ENCODE measurements around the gene OLFM1.

Gene OLFM1

DNA sequence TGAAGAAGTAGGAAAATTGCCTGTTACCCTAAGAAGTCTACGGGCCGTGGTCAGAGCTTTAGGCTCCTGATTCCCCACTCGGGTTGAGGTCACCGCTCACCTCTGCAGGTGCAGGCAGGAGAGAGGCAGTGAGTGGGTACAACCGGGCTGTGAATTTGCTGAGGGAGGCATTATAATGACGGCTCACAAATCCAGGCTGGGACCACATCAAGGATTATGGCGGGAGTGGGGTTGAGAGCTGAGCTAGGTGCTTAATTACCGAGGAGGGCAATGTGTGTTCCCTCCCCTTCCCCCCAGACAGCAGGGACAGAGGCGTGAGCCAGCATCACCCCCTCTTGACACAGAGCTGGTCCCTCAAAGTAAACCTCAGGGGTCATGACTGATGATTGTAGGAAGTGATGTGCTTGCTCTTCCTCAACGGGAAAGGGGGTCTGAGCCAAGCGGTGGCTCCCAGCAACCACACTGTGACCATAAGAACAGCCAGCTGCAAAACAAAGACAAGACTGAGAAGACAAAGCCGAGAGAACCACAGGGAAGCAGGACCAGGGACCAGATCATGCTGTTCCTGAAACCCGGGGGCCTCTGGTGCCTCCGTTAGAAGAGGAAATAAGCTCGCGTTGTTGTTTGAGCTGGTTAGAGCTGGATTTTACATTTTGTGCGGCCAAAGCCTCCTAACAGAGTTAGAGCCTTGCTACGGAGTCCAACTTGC is 77.7 kb downstream of the OLFM1 start:
- H3K27ac ChIP-seq (ENCODE audit: low read length): no peak overlapping the region
- H3K4me3 ChIP-seq (ENCODE audit: low read depth in 1 of 2, low read length in 2 of 2): no peak overlapping the region
- no peaks in the 10 kb centered on the region for H4K20me1 ChIP-seq (ENCODE audit: insufficient read depth, low read length)
- ATAC-seq (ENCODE audit: insufficient read depth, low read depth) (no peak), DNase-seq (no peak)
- H3K9me3 ChIP-seq (ENCODE audit: insufficient read depth, low read length, severe bottlenecking): no peaks in the 10 kb centered on the region
- H3K4me2 ChIP-seq (ENCODE audit: insufficient read depth, low read length): no peak overlapping the region
- no peaks in the 10 kb centered on the region for H3K4me1 ChIP-seq (ENCODE audit: insufficient read depth, low read length)
- H2AFZ ChIP-seq (ENCODE audit: low read depth, low read length): no peak overlapping the region
- H3K27me3 ChIP-seq (ENCODE audit: insufficient read depth, low read length, poor library complexity): no peaks in the 10 kb centered on the region
- H3K36me3 ChIP-seq (ENCODE audit: insufficient read depth, low read length): no peaks in the 10 kb centered on the region
- no peaks in the 10 kb centered on the region for H3K79me2 ChIP-seq (ENCODE audit: insufficient read depth, low read length)
- TF ChIP-seq EZH2 (IDR thresholded peaks at IDR 0.05; ENCODE audit: borderline replicate concordance, low read depth, low read length, severe bottlenecking): no peak
- TF ChIP-seq, protein P1, sequence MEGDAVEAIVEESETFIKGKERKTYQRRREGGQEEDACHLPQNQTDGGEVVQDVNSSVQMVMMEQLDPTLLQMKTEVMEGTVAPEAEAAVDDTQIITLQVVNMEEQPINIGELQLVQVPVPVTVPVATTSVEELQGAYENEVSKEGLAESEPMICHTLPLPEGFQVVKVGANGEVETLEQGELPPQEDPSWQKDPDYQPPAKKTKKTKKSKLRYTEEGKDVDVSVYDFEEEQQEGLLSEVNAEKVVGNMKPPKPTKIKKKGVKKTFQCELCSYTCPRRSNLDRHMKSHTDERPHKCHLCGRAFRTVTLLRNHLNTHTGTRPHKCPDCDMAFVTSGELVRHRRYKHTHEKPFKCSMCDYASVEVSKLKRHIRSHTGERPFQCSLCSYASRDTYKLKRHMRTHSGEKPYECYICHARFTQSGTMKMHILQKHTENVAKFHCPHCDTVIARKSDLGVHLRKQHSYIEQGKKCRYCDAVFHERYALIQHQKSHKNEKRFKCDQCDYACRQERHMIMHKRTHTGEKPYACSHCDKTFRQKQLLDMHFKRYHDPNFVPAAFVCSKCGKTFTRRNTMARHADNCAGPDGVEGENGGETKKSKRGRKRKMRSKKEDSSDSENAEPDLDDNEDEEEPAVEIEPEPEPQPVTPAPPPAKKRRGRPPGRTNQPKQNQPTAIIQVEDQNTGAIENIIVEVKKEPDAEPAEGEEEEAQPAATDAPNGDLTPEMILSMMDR (IDR thresholded peaks at IDR 0.05; ENCODE audit: borderline replicate concordance, extremely low read depth, low read length, poor library complexity, severe bottlenecking): no peak
- H3K9ac ChIP-seq (ENCODE audit: low read depth, low read length): no peak overlapping the region

DNA sequence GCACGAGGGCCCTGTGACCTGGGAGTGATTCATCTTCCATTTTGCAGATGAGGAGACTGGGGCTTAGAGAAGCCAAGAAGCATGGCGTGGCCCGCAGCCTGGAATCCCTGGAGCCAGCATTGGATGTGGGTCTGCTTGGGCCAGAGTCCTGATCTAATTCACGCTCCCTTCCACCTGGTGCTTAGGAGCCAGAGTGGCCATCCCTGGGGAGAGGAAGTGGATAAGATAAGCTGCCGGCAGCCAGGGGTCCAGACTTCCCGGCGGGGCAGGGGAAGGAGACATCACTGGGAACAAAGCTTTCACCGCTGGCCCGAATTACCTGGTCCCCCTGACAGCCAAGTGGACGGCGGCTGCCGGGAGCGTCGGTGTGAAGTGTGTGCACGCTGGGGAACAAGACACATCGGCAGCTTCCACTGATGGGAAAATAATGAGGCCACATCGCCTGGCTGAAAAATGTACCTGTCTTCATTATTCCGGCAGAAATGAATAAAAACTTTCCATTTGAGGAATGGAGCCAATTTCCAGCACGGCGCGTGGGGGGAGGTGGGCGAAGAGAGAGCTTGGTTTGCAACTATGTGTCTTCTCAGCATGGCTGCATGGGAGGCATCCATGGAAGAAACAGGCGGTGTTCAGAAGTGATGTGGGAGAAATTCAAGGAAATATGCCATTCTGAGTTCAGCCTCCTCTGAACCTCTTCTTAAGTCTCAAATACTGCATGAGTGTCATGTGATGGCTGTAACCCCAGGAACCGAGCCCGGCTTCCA is 78.5 kb downstream of the OLFM1 start:
- Histone ChIP-seq H3K4me1 (ENCODE audit: insufficient read depth, low read length) (no peaks in the 10 kb centered on the region), H3K4me3 (ENCODE audit: low read depth in 1 of 2, low read length in 2 of 2) (no peak overlapping the region), H4K20me1 (ENCODE audit: insufficient read depth, low read length) (no peaks in the 10 kb centered on the region), H2AFZ (ENCODE audit: low read depth, low read length) (no peak overlapping the region), H3K9me3 (ENCODE audit: insufficient read depth, low read length, severe bottlenecking) (no peaks in the 10 kb centered on the region), H3K36me3 (ENCODE audit: insufficient read depth, low read length) (no peaks in the 10 kb centered on the region), H3K27ac (ENCODE audit: low read length) (no peak overlapping the region), H3K27me3 (ENCODE audit: insufficient read depth, low read length, poor library complexity) (no peaks in the 10 kb centered on the region), H3K4me2 (ENCODE audit: insufficient read depth, low read length) (no peak overlapping the region), H3K79me2 (ENCODE audit: insufficient read depth, low read length) (no peaks in the 10 kb centered on the region), H3K9ac (ENCODE audit: low read depth, low read length) (no peak overlapping the region)
- no peak for DNase-seq
- no peak for TF ChIP-seq EZH2 (IDR thresholded peaks at IDR 0.05; ENCODE audit: borderline replicate concordance, low read depth, low read length, severe bottlenecking)
- TF ChIP-seq, protein P1 (IDR thresholded peaks at IDR 0.05; ENCODE audit: borderline replicate concordance, extremely low read depth, low read length, poor library complexity, severe bottlenecking): no peak
- ATAC-seq (ENCODE audit: insufficient read depth, low read depth): no peak

DNA sequence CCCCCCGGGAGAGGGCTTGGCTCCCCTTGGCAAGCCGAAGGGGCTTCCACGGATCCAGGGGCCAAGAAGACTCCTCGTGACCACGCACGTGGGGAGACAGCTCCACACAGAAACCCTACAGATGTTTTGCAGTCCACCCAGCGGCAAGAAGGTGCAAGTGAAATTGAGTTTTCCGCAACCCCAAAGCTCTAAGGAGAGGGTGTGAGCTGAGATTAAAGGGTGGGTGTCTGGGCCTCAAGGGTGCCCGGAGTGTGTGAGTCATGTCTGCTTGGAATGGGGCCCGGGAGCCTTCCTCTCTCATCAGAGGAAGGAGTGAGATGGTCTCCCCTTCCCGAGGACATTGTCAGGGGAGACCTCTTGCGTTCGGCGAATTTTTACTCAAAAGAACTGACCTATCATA is 79.1 kb downstream of the OLFM1 start:
- H3K27ac ChIP-seq (ENCODE audit: low read length): no peak overlapping the region
- no peaks in the 10 kb centered on the region for H3K27me3 ChIP-seq (ENCODE audit: insufficient read depth, low read length, poor library complexity)
- H3K4me3 ChIP-seq (ENCODE audit: low read depth in 1 of 2, low read length in 2 of 2): no peak overlapping the region
- H3K9ac ChIP-seq (ENCODE audit: low read depth, low read length): no peak overlapping the region
- no peaks in the 10 kb centered on the region for H4K20me1 ChIP-seq (ENCODE audit: insufficient read depth, low read length)
- H2AFZ ChIP-seq (ENCODE audit: low read depth, low read length): no peak overlapping the region
- no peaks in the 10 kb centered on the region for H3K4me1 ChIP-seq (ENCODE audit: insufficient read depth, low read length)
- no peak overlapping the region for H3K4me2 ChIP-seq (ENCODE audit: insufficient read depth, low read length)
- no peaks in the 10 kb centered on the region for H3K36me3 ChIP-seq (ENCODE audit: insufficient read depth, low read length)
- TF ChIP-seq, protein P1 (IDR thresholded peaks at IDR 0.05; ENCODE audit: borderline replicate concordance, extremely low read depth, low read length, poor library complexity, severe bottlenecking): no peak
- TF ChIP-seq EZH2 (IDR thresholded peaks at IDR 0.05; ENCODE audit: borderline replicate concordance, low read depth, low read length, severe bottlenecking): no peak
- no peaks in the 10 kb centered on the region for H3K9me3 ChIP-seq (ENCODE audit: insufficient read depth, low read length, severe bottlenecking)
- ATAC-seq (ENCODE audit: insufficient read depth, low read depth): no peak
- no peaks in the 10 kb centered on the region for H3K79me2 ChIP-seq (ENCODE audit: insufficient read depth, low read length)
- DNase-seq: no peak

Data from DND-41 (cell line).